Ectodermal cell (in vitro differentiated cells): ENCODE measurements around the gene PHTF2.
"Not testable (repeated sequence)": the region's sequence is repeated elsewhere in the genome, so short reads cannot be mapped to it uniquely, and the experiment has no call there.

Source experiments
- H3K27ac ChIP-seq: 2 replicates; pipeline ENCODE4 v1.7.0; 2013; ENCODE audit warnings: mild to moderate bottlenecking, low read depth, low read length; ENCODE audit not compliant: insufficient read depth, poor library complexity, severe bottlenecking
- H3K27me3 ChIP-seq: 2 replicates; pipeline ENCODE4 v1.7.0; 2013; ENCODE audit warnings: mild to moderate bottlenecking, low read length; ENCODE audit not compliant: insufficient read depth, control insufficient read depth, poor library complexity, severe bottlenecking
- H3K36me3 ChIP-seq: one replicate; pipeline ENCODE4 v1.7.0; 2013; ENCODE audit warnings: low read length; ENCODE audit not compliant: control insufficient read depth, insufficient read depth
- H3K4me1 ChIP-seq: one replicate; pipeline ENCODE4 v1.7.0; 2013; ENCODE audit warnings: low read length; ENCODE audit not compliant: control insufficient read depth, insufficient read depth
- H3K4me3 ChIP-seq: 2 replicates; pipeline ENCODE4 v1.7.0; 2013; ENCODE audit warnings: low read depth, low read length, control low read depth; ENCODE audit not compliant: insufficient read depth
- H3K9me3 ChIP-seq: 2 replicates; pipeline ENCODE4 v1.7.0; 2013; ENCODE audit warnings: mild to moderate bottlenecking, low read length, moderate library complexity; ENCODE audit not compliant: control insufficient read depth
- WGBS, 2 experiments: methylation state at CpG; one replicate each; pipeline ENCODE4 v1.1.7; 2013; ENCODE audit warnings: missing lambda C conversion rate in 2 of 2; 5-methylcytosine and 5-hydroxymethylcytosine counted together

The PHTF2 gene

DNA sequence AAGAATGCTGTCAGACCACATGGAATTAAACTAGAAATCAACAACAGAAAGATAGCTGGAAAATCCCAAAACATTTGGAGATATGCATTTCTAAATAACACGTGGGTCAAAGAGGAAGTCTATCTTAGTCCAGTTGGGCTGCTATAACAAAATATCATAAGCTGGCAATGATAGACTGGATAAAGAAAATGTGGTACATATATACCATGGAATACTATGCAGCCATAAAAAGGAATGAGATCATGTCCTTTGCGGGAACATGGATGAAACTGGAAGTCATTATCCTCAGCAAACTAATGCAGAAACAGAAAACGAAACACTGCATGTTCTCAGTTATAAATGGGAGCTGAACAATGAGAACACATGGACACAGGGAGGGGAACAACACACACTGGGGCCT, 200.6 kb downstream of the PHTF2 start:
- not testable (repeated sequence) for H3K4me1 ChIP-seq
- 45 to 62% methylated on average over 2 to 3 of the region's 3 CpGs for WGBS, 2 experiments

DNA sequence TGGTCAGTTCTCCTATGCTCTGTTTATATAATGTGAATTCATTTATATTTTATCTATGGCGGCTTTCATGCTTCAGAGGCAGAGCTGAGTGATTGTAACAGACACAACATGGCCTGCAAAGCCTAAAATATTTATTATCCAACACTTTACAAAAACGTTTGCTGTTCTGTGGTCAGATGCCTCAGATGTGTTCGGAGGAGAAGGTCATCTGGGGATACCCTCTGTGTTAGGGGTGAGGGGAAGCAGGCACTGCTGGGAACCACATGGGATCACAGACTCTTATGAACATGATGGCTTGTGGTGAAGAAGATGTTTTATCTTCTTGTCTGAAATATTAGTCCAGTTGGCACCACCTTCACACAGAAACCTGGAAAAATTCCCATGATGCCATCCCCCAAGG, 203.4 kb downstream of the PHTF2 start:
- 77 to 97% methylated on average over 3 of the region's 3 CpGs for WGBS, 2 experiments
- no peaks in the 10 kb centered on the region for H3K36me3 ChIP-seq
- no peaks in the 10 kb centered on the region for H3K9me3 ChIP-seq
- no peak overlapping the region for H3K4me3 ChIP-seq
- no peak overlapping the region for H3K27ac ChIP-seq
- no peaks in the 10 kb centered on the region for H3K27me3 ChIP-seq
- H3K4me1 ChIP-seq: no peaks in the 10 kb centered on the region

More for the DNA sequence above, 200.6 kb downstream of the PHTF2 start:
- H3K36me3 ChIP-seq, H3K9me3 ChIP-seq, H3K27me3 ChIP-seq, H3K4me3 ChIP-seq, H3K27ac ChIP-seq: not testable (repeated sequence)

- Histone ChIP-seq H3K27ac (no peak overlapping the region), H3K9me3 (no peaks in the 10 kb centered on the region), H3K4me3 (no peak overlapping the region), H3K4me1 (no peaks in the 10 kb centered on the region), H3K27me3 (no peaks in the 10 kb centered on the region), H3K36me3 (no peaks in the 10 kb centered on the region)
- 91 to 95% methylated on average over 4 of the region's 4 CpGs for WGBS, 2 experiments
These were observed 204.1 kb downstream of the PHTF2 start for GRCh38 chr7:78002715-78003114.

GRCh38 chr7:78006063-78006755, 207.6 kb downstream of the PHTF2 start:
- Histone ChIP-seq H3K27ac (no peak overlapping the region), H3K36me3 (no peaks in the 10 kb centered on the region), H3K4me3 (no peak overlapping the region), H3K27me3 (no peaks in the 10 kb centered on the region), H3K4me1 (no peaks in the 10 kb centered on the region), H3K9me3 (no peaks in the 10 kb centered on the region)
- 84 to 86% methylated on average over 10 of the region's 10 CpGs for WGBS, 2 experiments
